Upper lobe of left lung (tissue), 6 donors: Measurements from ENCODE around the gene TGFB2. TPM values are rescaled to one million over a fixed set of nuclear protein-coding genes. Genes with fewer than 3 reads are reported as not detected.

ENCODE experiments used
- ATAC-seq, 2 donors: fragments of 200-7000 bp; cut with Tn5 transposase; one replicate each; pipeline ENCODE4 v1.9.1; 2022; ENCODE audit warnings: mild to moderate bottlenecking in 2 of 2, moderate library complexity in 2 of 2; ENCODE audit not compliant: low FRiP score in 2 of 2
- DNase-seq, 2 donors: peaks; one replicate each; pipeline ENCODE4 v3.0.0-alpha.2; 2019 to 2020
- H3K27ac ChIP-seq, 4 donors: fragments of 200-600 bp; sonication (generic); one replicate each; pipeline ENCODE4 v1.5.1; 2016 to 2019
- H3K27me3 ChIP-seq, 4 donors: fragments of 200-600 bp; sonication (generic); one replicate each; pipeline ENCODE4 v1.5.1; 2017 to 2019
- H3K36me3 ChIP-seq, 4 donors: fragments of 200-600 bp; sonication (generic); one replicate each; pipeline ENCODE4 v1.5.1; 2016 to 2019
- H3K4me1 ChIP-seq, 4 donors: fragments of 200-600 bp; sonication (generic); one replicate each; pipeline ENCODE4 v1.5.1; 2018 to 2019
- H3K4me3 ChIP-seq, 4 donors: fragments of 200-600 bp; sonication (generic); one replicate each; pipeline ENCODE4 v1.5.1; 2017 to 2019; ENCODE audit warnings: mild to moderate bottlenecking in 2 of 4, moderate library complexity in 1 of 4
- H3K9me3 ChIP-seq, 4 donors: fragments of 200-600 bp; sonication (generic); one replicate each; pipeline ENCODE4 v1.5.1; 2018 to 2019
- EP300 ChIP-seq, 4 donors: sonication (generic); formaldehyde crosslinking; IDR thresholded peaks; one replicate each; pipeline ENCODE4 v1.5.1; 2017; ENCODE audit warnings: antibody characterized with exemption in 4 of 4, control low read depth in 2 of 4
- POLR2A ChIP-seq, 4 donors: fragments of 450-650 bp; IDR thresholded peaks; one replicate each; pipeline ENCODE4 v1.5.1; 2016 to 2017; ENCODE audit warnings: antibody characterized with exemption in 4 of 4, mild to moderate bottlenecking in 2 of 4
- POLR2AphosphoS5 ChIP-seq, 2 donors: sonication (generic); formaldehyde crosslinking; IDR thresholded peaks; one replicate each; pipeline ENCODE4 v1.5.1; 2017; ENCODE audit warnings: antibody characterized with exemption in 2 of 2
- WGBS, 2 donors: methylation state at CpG; one replicate each; pipeline ENCODE4 v1.1.5; 2017 to 2018; 5-methylcytosine and 5-hydroxymethylcytosine counted together
- total RNA-seq, 6 donors: library from RNA; depleted of rRNA in 4 of 6; stranded (reverse); fragments of >200 nt in 4 of 6; gene quantifications; one replicate each; pipeline versions ENCODE4 v1.1.0 to v1.2.1, GENCODE V29; 2016 to 2021
- TF ChIP-seq, protein P1 (sequence below), 6 experiments: fragments of 450-650 bp in 4 of 6; fragments of 200-600 bp in 2 of 6; sonication (generic) in 2 of 6; IDR thresholded peaks; one replicate each; pipeline ENCODE4 v1.5.1; 2016 to 2019; ENCODE audit warnings: antibody characterized with exemption in 6 of 6
- donor health status: DM: no; HTN: no; CAD: no; lungs with moderate emphysema.
- donor health status: DM: no; HTN: yes; CAD: no; lungs with severe emphysema.

TGFB2 gene
- total RNA-seq, 6 donors from 2014 or later: 4.2 to 13.7 (median 9.9) TPM

DNA sequence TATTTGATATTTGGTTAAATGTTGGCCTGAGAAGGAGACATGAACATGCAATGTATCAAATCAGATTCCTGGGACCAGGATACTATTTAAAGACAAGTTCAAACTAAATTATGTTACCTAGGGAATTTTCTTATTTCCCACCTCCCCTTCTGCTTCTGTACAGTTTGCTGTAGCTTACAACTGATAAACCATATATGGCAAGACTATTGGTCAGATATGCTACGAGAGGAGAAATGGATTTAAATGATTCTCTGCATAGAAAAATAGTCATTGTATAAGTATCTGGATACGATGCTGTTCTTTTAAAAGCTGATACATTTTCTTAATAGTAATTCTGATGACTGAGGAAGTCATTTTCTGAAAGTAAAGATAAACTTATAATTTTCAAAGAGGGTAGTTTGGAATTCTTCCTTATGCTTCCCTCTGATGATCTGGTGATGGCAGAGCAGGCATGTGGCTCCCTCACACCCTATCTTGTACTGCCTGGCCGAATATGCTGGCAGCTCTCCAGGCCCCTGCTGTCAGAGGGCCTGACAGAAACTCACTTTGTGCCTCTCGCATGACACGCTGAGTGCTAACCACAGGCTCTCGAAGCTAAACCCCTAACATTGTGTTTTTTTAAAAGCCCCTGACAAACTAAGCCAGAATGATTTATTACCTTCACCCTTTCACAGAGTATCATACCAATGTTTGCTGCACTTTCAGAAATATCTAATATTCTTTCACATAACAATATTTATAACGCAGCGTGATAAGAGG is 40.7 kb upstream of the TGFB2 start:
- H3K27ac ChIP-seq: no peak overlapping the region
- no peaks in the 10 kb centered on the region for H3K27me3 ChIP-seq
- 62 to 71% methylated on average over 8 of the region's 8 CpGs for WGBS, 2 donors
- no peak overlapping the region for H3K4me3 ChIP-seq
- DNase-seq (no peak), ATAC-seq (no peak)
- peaks cover 0 to 8% (median 0%) of the 10 kb centered on the region in 4 donors for H3K4me1 ChIP-seq
- peaks cover 0 to 46% (median 0%) of the 10 kb centered on the region in 4 donors for H3K36me3 ChIP-seq
- no peaks in the 10 kb centered on the region for H3K9me3 ChIP-seq
- TF ChIP-seq, protein P1, sequence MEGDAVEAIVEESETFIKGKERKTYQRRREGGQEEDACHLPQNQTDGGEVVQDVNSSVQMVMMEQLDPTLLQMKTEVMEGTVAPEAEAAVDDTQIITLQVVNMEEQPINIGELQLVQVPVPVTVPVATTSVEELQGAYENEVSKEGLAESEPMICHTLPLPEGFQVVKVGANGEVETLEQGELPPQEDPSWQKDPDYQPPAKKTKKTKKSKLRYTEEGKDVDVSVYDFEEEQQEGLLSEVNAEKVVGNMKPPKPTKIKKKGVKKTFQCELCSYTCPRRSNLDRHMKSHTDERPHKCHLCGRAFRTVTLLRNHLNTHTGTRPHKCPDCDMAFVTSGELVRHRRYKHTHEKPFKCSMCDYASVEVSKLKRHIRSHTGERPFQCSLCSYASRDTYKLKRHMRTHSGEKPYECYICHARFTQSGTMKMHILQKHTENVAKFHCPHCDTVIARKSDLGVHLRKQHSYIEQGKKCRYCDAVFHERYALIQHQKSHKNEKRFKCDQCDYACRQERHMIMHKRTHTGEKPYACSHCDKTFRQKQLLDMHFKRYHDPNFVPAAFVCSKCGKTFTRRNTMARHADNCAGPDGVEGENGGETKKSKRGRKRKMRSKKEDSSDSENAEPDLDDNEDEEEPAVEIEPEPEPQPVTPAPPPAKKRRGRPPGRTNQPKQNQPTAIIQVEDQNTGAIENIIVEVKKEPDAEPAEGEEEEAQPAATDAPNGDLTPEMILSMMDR (IDR thresholded peaks at IDR 0.05): no peak
- TF ChIP-seq POLR2AphosphoS5 (IDR thresholded peaks at IDR 0.05): no peak
- TF ChIP-seq POLR2A (IDR thresholded peaks at IDR 0.05): no peak
- no peak for TF ChIP-seq EP300 (IDR thresholded peaks at IDR 0.05)

GRCh38 chr1:218305472-218306064 is 39.6 kb upstream of the TGFB2 start:
- DNase-seq (no peak), ATAC-seq (no peak)
- Histone ChIP-seq H3K27me3 (no peaks in the 10 kb centered on the region), H3K36me3 (peaks cover 0 to 46% (median 0%) of the 10 kb centered on the region in 4 donors), H3K27ac (no peak overlapping the region), H3K4me1 (peaks cover 0 to 8% (median 0%) of the 10 kb centered on the region in 4 donors), H3K9me3 (no peaks in the 10 kb centered on the region), H3K4me3 (no peak overlapping the region)
- TF ChIP-seq POLR2A (IDR thresholded peaks at IDR 0.05) (no peak), EP300 (IDR thresholded peaks at IDR 0.05) (no peak), POLR2AphosphoS5 (IDR thresholded peaks at IDR 0.05) (no peak)
- TF ChIP-seq, protein P1 (IDR thresholded peaks at IDR 0.05): no peak
- 89 to 91% methylated on average over 6 of the region's 6 CpGs for whole genome bisulfite sequencing, 2 donors

DNA sequence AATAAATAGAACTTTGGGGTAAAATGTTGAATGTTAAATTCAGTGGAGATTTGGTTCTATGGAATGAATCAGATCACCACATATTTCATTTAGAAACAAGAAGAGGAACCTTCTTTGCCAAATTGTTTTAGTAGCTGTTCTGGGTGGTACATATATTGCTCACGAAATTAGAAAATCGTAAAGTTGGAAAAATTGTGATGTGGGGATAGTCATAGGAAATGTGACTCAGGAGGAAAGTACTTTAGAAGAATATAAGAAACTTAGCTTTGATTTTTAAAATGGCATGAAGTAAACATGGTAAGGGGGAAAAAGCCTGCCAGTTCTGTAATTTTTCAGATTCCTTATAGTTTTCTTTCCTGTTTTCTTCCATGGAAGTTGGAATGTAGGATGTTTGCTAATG is 32.6 kb upstream of the TGFB2 start:
- Histone ChIP-seq H3K9me3 (no peaks in the 10 kb centered on the region), H3K27ac (no peak overlapping the region), H3K36me3 (peaks cover 0 to 12% (median 0%) of the 10 kb centered on the region in 4 donors), H3K27me3 (no peaks in the 10 kb centered on the region), H3K4me1 (no peaks in the 10 kb centered on the region), H3K4me3 (no peak overlapping the region)
- TF ChIP-seq POLR2A (IDR thresholded peaks at IDR 0.05): no peak
- ATAC-seq: no peak
- 90 to 98% methylated on average over 2 of the region's 2 CpGs for WGBS, 2 donors
- DNase-seq: no peak

- WGBS, 2 donors: 94 to 98% methylated on average over 3 of the region's 3 CpGs
- no peak overlapping the region for H3K27ac ChIP-seq
- TF ChIP-seq, protein P1 (IDR thresholded peaks at IDR 0.05): no peak
- TF ChIP-seq POLR2AphosphoS5 (IDR thresholded peaks at IDR 0.05) (no peak), EP300 (IDR thresholded peaks at IDR 0.05) (no peak), POLR2A (IDR thresholded peaks at IDR 0.05) (no peak)
- H3K27me3 ChIP-seq: no peaks in the 10 kb centered on the region
- no peak for ATAC-seq
- peaks cover 0 to 1% (median 0%) of the 10 kb centered on the region in 4 donors for H3K36me3 ChIP-seq
- H3K4me3 ChIP-seq: no peak overlapping the region
- H3K4me1 ChIP-seq: no peaks in the 10 kb centered on the region
- no peaks in the 10 kb centered on the region for H3K9me3 ChIP-seq
- no peak for DNase-seq
Observed at GRCh38 chr1:218314316-218314715, 30.8 kb upstream of the TGFB2 start.

GRCh38 chr1:218315638-218316037 is 29.5 kb upstream of the TGFB2 start:
- TF ChIP-seq EP300 (IDR thresholded peaks at IDR 0.05) (no peak), POLR2AphosphoS5 (IDR thresholded peaks at IDR 0.05) (no peak), POLR2A (IDR thresholded peaks at IDR 0.05) (no peak)
- TF ChIP-seq, protein P1 (IDR thresholded peaks at IDR 0.05): no peak
- H3K27me3 ChIP-seq: no peaks in the 10 kb centered on the region
- peaks cover 0 to 3% (median 0%) of the 10 kb centered on the region in 4 donors for H3K36me3 ChIP-seq
- H3K4me3 ChIP-seq: no peak overlapping the region
- ATAC-seq (no peak), DNase-seq (no peak)
- 83 to 88% methylated on average over 4 of the region's 4 CpGs for WGBS, 2 donors
- no peaks in the 10 kb centered on the region for H3K9me3 ChIP-seq
- H3K27ac ChIP-seq: no peak overlapping the region
- no peaks in the 10 kb centered on the region for H3K4me1 ChIP-seq
